ENCODE data around the gene ZW10. TPM values are rescaled to one million over a fixed set of nuclear protein-coding genes. Genes with fewer than 3 reads are reported as not detected.

Gene ZW10
- total RNA-seq, 1 donor from 2014 or later, result 35.7 TPM

DNA sequence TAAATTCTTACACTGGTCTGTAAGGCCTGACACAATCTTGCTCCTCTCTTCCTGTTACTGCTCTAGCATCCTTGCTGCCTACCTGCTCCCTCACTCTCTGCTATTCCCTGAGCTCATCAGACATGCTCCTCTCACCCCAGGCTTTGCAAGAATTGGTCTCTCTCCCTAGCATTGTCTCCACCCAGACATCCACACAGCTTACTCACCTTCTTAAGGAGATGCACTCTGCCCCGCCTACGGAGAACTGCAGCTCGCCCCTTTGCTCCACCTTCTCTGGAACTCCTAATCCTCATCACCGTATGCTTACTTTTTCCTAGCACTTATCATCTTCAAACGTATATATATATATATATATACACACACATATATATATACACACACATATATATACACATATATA, 44.0 kb downstream of the ZW10 start:
- no peak overlapping the region for H3K27ac Mint-ChIP-seq
- Histone ChIP-seq H3F3A (ENCODE audit: low read depth) (peaks cover 5% of the 10 kb centered on the region), H3K9me3 (ENCODE audit: low read depth) (no peaks in the 10 kb centered on the region), H3K27me3 (no peaks in the 10 kb centered on the region), H3K9ac (no peak overlapping the region), H3K79me2 (ENCODE audit: low read depth) (no peaks in the 10 kb centered on the region), H3K4me3 (no peak overlapping the region), H3K4me1 (no peaks in the 10 kb centered on the region), H2AFZ (replicated peaks) (no peak overlapping the region), H3K36me3 (peaks cover 5% of the 10 kb centered on the region), H3K27ac (no peak overlapping the region), H3K4me2 (no peak overlapping the region), H4K20me1 (ENCODE audit: low read depth) (no peaks in the 10 kb centered on the region)
- peaks cover 12% of the 10 kb centered on the region for H3K36me3 Mint-ChIP-seq
- H3K4me1 Mint-ChIP-seq, result peaks cover 2% of the 10 kb centered on the region
- H3K9me3 Mint-ChIP-seq, result no peaks in the 10 kb centered on the region
- no peak for DNase-seq (ENCODE audit: low spot score)
- H3K27me3 Mint-ChIP-seq (ENCODE audit: insufficient read depth, low read depth), result peaks cover 2% of the 10 kb centered on the region
- TF ChIP-seq EZH2phosphoT487 (IDR thresholded peaks at IDR 0.05) (no peak), EZH2 (IDR thresholded peaks at IDR 0.05) (no peak)
- TF ChIP-seq, protein P1, sequence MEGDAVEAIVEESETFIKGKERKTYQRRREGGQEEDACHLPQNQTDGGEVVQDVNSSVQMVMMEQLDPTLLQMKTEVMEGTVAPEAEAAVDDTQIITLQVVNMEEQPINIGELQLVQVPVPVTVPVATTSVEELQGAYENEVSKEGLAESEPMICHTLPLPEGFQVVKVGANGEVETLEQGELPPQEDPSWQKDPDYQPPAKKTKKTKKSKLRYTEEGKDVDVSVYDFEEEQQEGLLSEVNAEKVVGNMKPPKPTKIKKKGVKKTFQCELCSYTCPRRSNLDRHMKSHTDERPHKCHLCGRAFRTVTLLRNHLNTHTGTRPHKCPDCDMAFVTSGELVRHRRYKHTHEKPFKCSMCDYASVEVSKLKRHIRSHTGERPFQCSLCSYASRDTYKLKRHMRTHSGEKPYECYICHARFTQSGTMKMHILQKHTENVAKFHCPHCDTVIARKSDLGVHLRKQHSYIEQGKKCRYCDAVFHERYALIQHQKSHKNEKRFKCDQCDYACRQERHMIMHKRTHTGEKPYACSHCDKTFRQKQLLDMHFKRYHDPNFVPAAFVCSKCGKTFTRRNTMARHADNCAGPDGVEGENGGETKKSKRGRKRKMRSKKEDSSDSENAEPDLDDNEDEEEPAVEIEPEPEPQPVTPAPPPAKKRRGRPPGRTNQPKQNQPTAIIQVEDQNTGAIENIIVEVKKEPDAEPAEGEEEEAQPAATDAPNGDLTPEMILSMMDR (IDR thresholded peaks at IDR 0.05), result no peak
- H3K4me3 Mint-ChIP-seq, result no peak overlapping the region

DNA sequence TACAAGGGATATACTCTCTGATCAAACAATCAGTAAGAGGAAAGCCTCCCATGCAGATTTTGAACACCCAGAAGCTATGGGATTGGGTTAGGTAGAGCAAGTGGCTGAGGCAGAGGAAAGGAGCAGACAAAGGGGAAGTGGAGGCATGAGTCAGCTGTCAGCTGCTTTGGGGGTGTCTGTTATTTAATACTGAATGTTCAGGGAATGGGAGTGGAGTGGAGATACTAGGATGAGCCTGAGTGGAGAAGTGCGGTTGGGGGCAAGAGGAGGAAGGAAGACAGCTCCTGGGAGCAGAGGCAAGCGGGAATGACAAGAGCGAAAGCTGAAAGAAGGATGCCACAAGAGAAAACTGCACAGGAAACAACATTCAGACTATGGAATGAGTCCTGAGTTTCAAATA, 44.7 kb downstream of the ZW10 start:
- Histone ChIP-seq H3K36me3 (peaks cover 3% of the 10 kb centered on the region), H3K4me1 (no peaks in the 10 kb centered on the region), H2AFZ (replicated peaks) (no peak overlapping the region), H3K27ac (no peak overlapping the region), H3K27me3 (no peaks in the 10 kb centered on the region), H3F3A (ENCODE audit: low read depth) (peaks cover 5% of the 10 kb centered on the region), H3K9ac (no peak overlapping the region), H4K20me1 (ENCODE audit: low read depth) (no peaks in the 10 kb centered on the region), H3K79me2 (ENCODE audit: low read depth) (no peaks in the 10 kb centered on the region), H3K4me3 (no peak overlapping the region), H3K4me2 (no peak overlapping the region), H3K9me3 (ENCODE audit: low read depth) (no peaks in the 10 kb centered on the region)
- TF ChIP-seq, protein P1 (IDR thresholded peaks at IDR 0.05), result no peak
- TF ChIP-seq EZH2phosphoT487 (IDR thresholded peaks at IDR 0.05), result no peak
- no peak for TF ChIP-seq EZH2 (IDR thresholded peaks at IDR 0.05)
- no peak overlapping the region for H3K27ac Mint-ChIP-seq
- DNase-seq (ENCODE audit: low spot score), result no peak
- H3K36me3 Mint-ChIP-seq, result peaks cover 6% of the 10 kb centered on the region
- H3K4me3 Mint-ChIP-seq, result no peak overlapping the region
- peaks cover 2% of the 10 kb centered on the region for H3K27me3 Mint-ChIP-seq (ENCODE audit: insufficient read depth, low read depth)
- H3K9me3 Mint-ChIP-seq, result no peaks in the 10 kb centered on the region
- H3K4me1 Mint-ChIP-seq, result peaks cover 6% of the 10 kb centered on the region

GRCh38 chr11:113725913-113726312, 47.6 kb downstream of the ZW10 start:
- Mint-ChIP-seq H3K9me3 (no peaks in the 10 kb centered on the region), H3K36me3 (no peaks in the 10 kb centered on the region), H3K27ac (no peak overlapping the region), H3K27me3 (ENCODE audit: insufficient read depth, low read depth) (peaks cover 2% of the 10 kb centered on the region), H3K4me1 (peaks cover 11% of the 10 kb centered on the region), H3K4me3 (no peak overlapping the region)
- Histone ChIP-seq H3K9ac (no peak overlapping the region), H3K27ac (no peak overlapping the region), H3K79me2 (ENCODE audit: low read depth) (no peaks in the 10 kb centered on the region), H3K4me1 (no peaks in the 10 kb centered on the region), H3K9me3 (ENCODE audit: low read depth) (no peaks in the 10 kb centered on the region), H3K36me3 (no peaks in the 10 kb centered on the region), H2AFZ (replicated peaks) (no peak overlapping the region), H3K4me3 (no peak overlapping the region), H3K27me3 (no peaks in the 10 kb centered on the region), H3K4me2 (no peak overlapping the region), H4K20me1 (ENCODE audit: low read depth) (no peaks in the 10 kb centered on the region), H3F3A (ENCODE audit: low read depth) (no peaks in the 10 kb centered on the region)
- TF ChIP-seq EZH2phosphoT487 (IDR thresholded peaks at IDR 0.05), result no peak
- no peak for TF ChIP-seq EZH2 (IDR thresholded peaks at IDR 0.05)
- TF ChIP-seq, protein P1 (IDR thresholded peaks at IDR 0.05), result no peak
- no peak for DNase-seq (ENCODE audit: low spot score)
